ENCODE data around the gene TLE2.
"Not testable (repeated sequence)": the region's sequence is repeated elsewhere in the genome, so short reads cannot be mapped to it uniquely, and the experiment has no call there.

TLE2 gene

GRCh38 chr19:2982561-2982960 lies 46.5 kb downstream of the TLE2 start:
- no peak for DNase-seq

- DNase-seq, result no peak
Measured at GRCh38 chr19:2981898-2982297, 47.2 kb downstream of the TLE2 start.

- no peak for DNase-seq
Measured at GRCh38 chr19:2978772-2979171, 50.3 kb downstream of the TLE2 start.

GRCh38 chr19:2978166-2978767 lies 50.8 kb downstream of the TLE2 start:
- DNase-seq, result no peak

GRCh38 chr19:2977746-2978138 lies 51.3 kb downstream of the TLE2 start:
- DNase-seq, result no peak

- peak in 1 of 2 experiments; percentile 80 for DNase-seq
Measured at GRCh38 chr19:2977001-2977745, 51.9 kb downstream of the TLE2 start, which contains the start of gene TLE6. Gene TLE6 (plus strand): TSS chr19:2977564. CDS start chr19:2978234, 670 bp downstream.

- no peak for DNase-seq
Measured at GRCh38 chr19:2976609-2977000, 52.5 kb downstream of the TLE2 start.

- no peak for DNase-seq
Measured at GRCh38 chr19:2974342-2975041, 54.6 kb downstream of the TLE2 start.

GRCh38 chr19:2973229-2973628 lies 55.9 kb downstream of the TLE2 start:
- DNase-seq, result no peak

- no peak for DNase-seq
Measured at GRCh38 chr19:2970201-2970835, 58.8 kb downstream of the TLE2 start.

GRCh38 chr19:2969104-2969504 lies 60.0 kb downstream of the TLE2 start:
- DNase-seq, result peak; percentile 59 to 66

GRCh38 chr19:2967972-2968371 lies 61.1 kb downstream of the TLE2 start:
- DNase-seq, result no peak

GRCh38 chr19:2964874-2965273 lies 64.2 kb downstream of the TLE2 start:
- DNase-seq, result no peak

GRCh38 chr19:2963631-2964030 lies 65.4 kb downstream of the TLE2 start:
- not testable (repeated sequence) for DNase-seq

- DNase-seq, result no peak
Measured at GRCh38 chr19:2963122-2963521, 66.0 kb downstream of the TLE2 start.

GRCh38 chr19:2962018-2962670 lies 66.9 kb downstream of the TLE2 start:
- peak in 1 of 2 experiments; percentile 9 for DNase-seq

- no peak for DNase-seq
Measured at GRCh38 chr19:2960120-2960519, 69.0 kb downstream of the TLE2 start.

GRCh38 chr19:2957160-2957559 lies 71.9 kb downstream of the TLE2 start:
- DNase-seq, result no peak

- no peak for DNase-seq
Measured at GRCh38 chr19:2952953-2953481, 76.1 kb downstream of the TLE2 start.

GRCh38 chr19:2950286-2951124 lies 78.6 kb downstream of the TLE2 start:
- DNase-seq, result peak; percentile 98 to 99

- DNase-seq, result no peak
Measured at GRCh38 chr19:2949939-2950285, 79.2 kb downstream of the TLE2 start.
